Sigmoid colon (tissue), 7 donors: Measurements from ENCODE around the gene ACVR1. TPM values are rescaled to one million over a fixed set of nuclear protein-coding genes. Genes with fewer than 3 reads are reported as not detected.
A peak's percentile ranks its signal among the peaks of the same experiment; 100 is the strongest.

Experiments used
- DNase-seq: peaks from one replicate; pipeline ENCODE4 v3.0.0-alpha.2; 2019
- H3K27ac ChIP-seq, 4 donors: fragments of 200-600 bp; sonication (generic); one replicate each; pipeline ENCODE4 v1.5.1; 2016 to 2019; ENCODE audit warnings: mild to moderate bottlenecking in 1 of 4
- H3K27me3 ChIP-seq, 3 donors: fragments of 200-600 bp; sonication (generic); one replicate each; pipeline ENCODE4 v1.5.1; 2019; ENCODE audit warnings: mild to moderate bottlenecking in 1 of 3
- H3K36me3 ChIP-seq, 4 donors: fragments of 200-600 bp; sonication (generic); one replicate each; pipeline ENCODE4 v1.5.1; 2016 to 2019
- H3K4me1 ChIP-seq, 4 donors: fragments of 200-600 bp; sonication (generic); one replicate each; pipeline ENCODE4 v1.5.1; 2017 to 2019
- H3K4me3 ChIP-seq, 4 donors: fragments of 200-600 bp; sonication (generic); one replicate each; pipeline ENCODE4 v1.5.1; 2017 to 2019; ENCODE audit warnings: mild to moderate bottlenecking in 2 of 4, moderate library complexity in 1 of 4
- H3K9me3 ChIP-seq, 4 donors: fragments of 200-600 bp in 3 of 4; sonication (generic) in 3 of 4; one replicate each; pipeline versions ENCODE4 v1.5.1 to v1.6.1; 2013 to 2019
- EP300 ChIP-seq, 4 donors: sonication (generic); formaldehyde crosslinking; IDR thresholded peaks; one replicate each; pipeline ENCODE4 v1.6.1; 2017; ENCODE audit warnings: antibody characterized with exemption in 4 of 4
- POLR2A ChIP-seq, 2 donors: fragments of 450-650 bp; IDR thresholded peaks; one replicate each; pipeline ENCODE4 v1.6.1; 2016; ENCODE audit warnings: antibody characterized with exemption in 2 of 2, mild to moderate bottlenecking in 2 of 2, moderate library complexity in 2 of 2
- POLR2AphosphoS5 ChIP-seq, 4 donors: sonication (generic); formaldehyde crosslinking; IDR thresholded peaks; one replicate each; pipeline ENCODE4 v1.6.1; 2017; ENCODE audit warnings: antibody characterized with exemption in 4 of 4
- WGBS, 2 donors: extraction: QIAGEN DNeasy Blood & Tissue Kit; methylation state at CpG; one replicate each; pipeline ENCODE4 v1.1.7; 2013; 5-methylcytosine and 5-hydroxymethylcytosine counted together
- intact Hi-C: fragments of 100-400 bp; cut with DNase I; formaldehyde crosslinking; loops from one replicate; pipeline ENCODE4 v1.15.1; 2023
- polyA plus RNA-seq, 3 donors: library from polyadenylated mRNA; stranded (reverse); fragments of 200-250 nt; gene quantifications; one replicate each; pipeline ENCODE4 v1.2.3, GENCODE V29; 2013
- total RNA-seq, 4 donors: library from RNA; depleted of rRNA; stranded (reverse); fragments of >200 nt; gene quantifications; one replicate each; pipeline ENCODE4 v1.1.0, GENCODE V29; 2016
- TF ChIP-seq, protein P1 (sequence below), 4 experiments: fragments of 450-650 bp in 3 of 4; fragments of 200-600 bp in 1 of 4; IDR thresholded peaks; one replicate each; pipeline ENCODE4 v1.5.1; 2016 to 2019; ENCODE audit warnings: antibody characterized with exemption in 4 of 4, mild to moderate bottlenecking in 3 of 4, moderate library complexity in 2 of 4
- donor health status: healthy with polysubstance abuse.
- donor health status: Bipolar disorder and iron deficiency.
- donor health status: healthy.

Gene ACVR1
- total and polyA plus RNA-seq, 7 donors = 2.3 to 36.0 (median 20.0) TPM

DNA sequence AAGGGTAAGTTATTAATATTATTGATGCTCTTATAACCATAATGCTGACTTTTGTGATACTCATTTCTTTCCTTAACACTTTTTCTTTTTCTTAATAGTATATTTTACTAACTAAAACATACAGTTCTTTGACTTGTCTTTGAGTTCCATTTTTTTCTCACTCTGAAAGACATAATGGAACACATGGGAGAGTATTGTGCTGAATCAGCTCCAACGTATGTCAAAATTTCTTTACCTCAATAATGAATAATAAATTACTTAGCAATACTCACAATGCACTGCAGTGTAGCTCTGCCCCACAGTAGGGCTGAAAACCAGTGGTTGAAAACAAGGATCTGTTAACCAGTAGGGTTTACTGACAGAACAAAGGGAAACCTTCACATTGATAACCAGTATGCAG lies 40.7 kb downstream of the ACVR1 start:
- intact Hi-C loops = no loop called here
- H3K27ac ChIP-seq = no peak overlapping the region

DNA sequence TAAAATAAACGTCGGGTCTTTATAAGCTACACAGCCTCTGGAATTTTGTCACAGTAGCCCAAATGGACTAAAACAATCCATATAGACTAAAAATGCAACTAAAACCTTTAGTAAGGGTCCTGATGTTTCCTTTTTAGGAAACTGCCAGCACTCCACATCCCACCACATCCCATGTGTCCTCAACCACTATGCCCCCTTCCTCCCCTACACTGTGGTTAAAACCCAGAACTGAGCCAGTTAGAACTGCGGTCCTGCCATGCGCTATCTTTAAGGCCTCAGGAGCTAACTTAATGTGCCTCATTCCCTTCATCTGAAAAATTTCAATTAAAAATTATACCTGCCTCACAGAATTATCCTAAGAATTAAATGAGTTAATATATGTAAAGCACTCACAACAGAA lies 41.1 kb downstream of the ACVR1 start:
- Histone ChIP-seq H3K36me3 (no peaks in the 10 kb centered on the region), H3K4me3 (no peak overlapping the region), H3K9me3 (no peaks in the 10 kb centered on the region), H3K27me3 (no peaks in the 10 kb centered on the region), H3K27ac (no peak overlapping the region), H3K4me1 (peaks cover 0 to 58% (median 53%) of the 10 kb centered on the region in 4 donors)
- no peak for DNase-seq
- 89 to 92% methylated on average over 4 of the region's 4 CpGs for WGBS, 2 donors
- intact Hi-C loops = no loop called here
- TF ChIP-seq, protein P1, sequence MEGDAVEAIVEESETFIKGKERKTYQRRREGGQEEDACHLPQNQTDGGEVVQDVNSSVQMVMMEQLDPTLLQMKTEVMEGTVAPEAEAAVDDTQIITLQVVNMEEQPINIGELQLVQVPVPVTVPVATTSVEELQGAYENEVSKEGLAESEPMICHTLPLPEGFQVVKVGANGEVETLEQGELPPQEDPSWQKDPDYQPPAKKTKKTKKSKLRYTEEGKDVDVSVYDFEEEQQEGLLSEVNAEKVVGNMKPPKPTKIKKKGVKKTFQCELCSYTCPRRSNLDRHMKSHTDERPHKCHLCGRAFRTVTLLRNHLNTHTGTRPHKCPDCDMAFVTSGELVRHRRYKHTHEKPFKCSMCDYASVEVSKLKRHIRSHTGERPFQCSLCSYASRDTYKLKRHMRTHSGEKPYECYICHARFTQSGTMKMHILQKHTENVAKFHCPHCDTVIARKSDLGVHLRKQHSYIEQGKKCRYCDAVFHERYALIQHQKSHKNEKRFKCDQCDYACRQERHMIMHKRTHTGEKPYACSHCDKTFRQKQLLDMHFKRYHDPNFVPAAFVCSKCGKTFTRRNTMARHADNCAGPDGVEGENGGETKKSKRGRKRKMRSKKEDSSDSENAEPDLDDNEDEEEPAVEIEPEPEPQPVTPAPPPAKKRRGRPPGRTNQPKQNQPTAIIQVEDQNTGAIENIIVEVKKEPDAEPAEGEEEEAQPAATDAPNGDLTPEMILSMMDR (IDR thresholded peaks at IDR 0.05) = no peak
- TF ChIP-seq POLR2A (IDR thresholded peaks at IDR 0.05) = no peak
- no peak for TF ChIP-seq EP300 (IDR thresholded peaks at IDR 0.05)
- no peak for TF ChIP-seq POLR2AphosphoS5 (IDR thresholded peaks at IDR 0.05)

More for the DNA sequence above, 40.7 kb downstream of the ACVR1 start:
- Histone ChIP-seq H3K4me1 (peaks cover 0 to 59% (median 53%) of the 10 kb centered on the region in 4 donors), H3K9me3 (no peaks in the 10 kb centered on the region), H3K27me3 (no peaks in the 10 kb centered on the region), H3K4me3 (no peak overlapping the region), H3K36me3 (no peaks in the 10 kb centered on the region)
- WGBS, 2 donors = 92 to 97% methylated on average over 1 of the region's 1 CpG
- TF ChIP-seq POLR2A (IDR thresholded peaks at IDR 0.05) (no peak), EP300 (IDR thresholded peaks at IDR 0.05) (no peak), POLR2AphosphoS5 (IDR thresholded peaks at IDR 0.05) (no peak)
- TF ChIP-seq, protein P1 (IDR thresholded peaks at IDR 0.05) = no peak
- DNase-seq = no peak

DNA sequence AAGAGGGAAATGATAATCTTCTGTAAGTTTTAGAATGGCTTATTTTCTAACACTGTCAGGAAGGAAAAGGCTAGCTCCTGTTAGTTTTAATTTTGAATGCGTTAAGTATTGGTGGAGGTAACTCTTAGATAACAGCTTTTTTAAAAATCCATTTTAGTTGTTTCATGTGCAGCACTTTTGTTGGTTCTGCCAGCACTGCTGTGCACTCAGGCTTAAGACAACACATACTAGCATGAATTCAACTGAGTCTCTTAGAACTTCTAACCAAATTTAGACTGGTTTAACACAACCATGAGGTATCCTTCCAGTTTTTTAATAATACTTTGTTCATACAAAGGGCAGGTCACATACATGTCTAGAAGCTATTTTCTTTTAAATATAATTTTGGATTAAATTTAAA lies 42.4 kb downstream of the ACVR1 start:
- 92 to 93% methylated on average over 1 of the region's 1 CpG for WGBS, 2 donors
- DNase-seq = no peak
- Histone ChIP-seq H3K4me3 (no peak overlapping the region), H3K36me3 (no peaks in the 10 kb centered on the region), H3K4me1 (peaks cover 0 to 48% (median 41%) of the 10 kb centered on the region in 4 donors), H3K27ac (no peak overlapping the region), H3K9me3 (no peaks in the 10 kb centered on the region), H3K27me3 (no peaks in the 10 kb centered on the region)
- intact Hi-C loops = loop anchor here (5.0 kb wide), 1 partner anchor 41 kb away; no protein-coding TSS in a partner anchor
- no peak for TF ChIP-seq POLR2AphosphoS5 (IDR thresholded peaks at IDR 0.05)
- TF ChIP-seq, protein P1 (IDR thresholded peaks at IDR 0.05) = no peak
- TF ChIP-seq EP300 (IDR thresholded peaks at IDR 0.05) = no peak
- TF ChIP-seq POLR2A (IDR thresholded peaks at IDR 0.05) = no peak

DNA sequence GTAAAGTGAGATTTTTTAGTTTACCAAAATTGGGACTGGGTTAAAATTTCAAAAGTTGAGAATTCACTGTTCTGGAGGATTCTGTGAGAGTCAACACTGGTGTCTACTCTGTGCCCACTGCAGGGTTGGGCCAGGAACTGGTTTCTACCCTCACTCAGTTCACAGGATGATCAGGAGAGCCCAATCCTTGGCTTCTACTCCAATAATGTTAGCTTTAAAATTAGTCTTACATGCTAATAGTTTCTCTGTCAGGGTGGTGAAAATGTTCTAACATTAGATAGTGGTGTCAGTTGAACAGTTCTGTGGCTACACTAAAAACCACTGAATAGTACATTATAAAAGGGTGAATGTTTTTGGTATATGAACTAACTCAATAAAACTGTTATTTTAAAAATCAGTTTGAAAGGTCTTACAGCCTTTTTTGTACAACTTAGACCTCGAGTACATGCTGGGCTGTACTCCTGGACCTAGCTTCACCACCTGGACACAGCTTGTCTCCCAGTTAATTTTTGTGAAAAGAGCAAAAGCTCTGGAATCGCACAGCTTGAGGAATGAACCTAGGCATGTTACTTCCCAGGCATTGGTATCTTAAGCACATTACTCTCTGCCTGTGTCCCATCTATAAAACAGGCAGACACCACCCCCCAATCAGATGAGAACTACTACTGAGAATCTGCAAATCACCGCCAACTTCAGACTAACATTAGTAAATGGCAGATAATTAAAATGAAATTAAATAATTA lies 44.4 kb downstream of the ACVR1 start:
- intact Hi-C loops = loop anchor here (5.0 kb wide), 1 partner anchor 39 kb away; no protein-coding TSS in a partner anchor
- 91 to 96% methylated on average over 3 of the region's 3 CpGs for WGBS, 2 donors
- Histone ChIP-seq H3K27me3 (no peaks in the 10 kb centered on the region), H3K27ac (peak overlapping the region; percentile 33 to 79 (median 70)), H3K9me3 (no peaks in the 10 kb centered on the region), H3K36me3 (no peaks in the 10 kb centered on the region), H3K4me3 (no peak overlapping the region), H3K4me1 (peaks cover 0 to 30% (median 24%) of the 10 kb centered on the region in 4 donors)
- no peak for TF ChIP-seq EP300 (IDR thresholded peaks at IDR 0.05)
- TF ChIP-seq POLR2AphosphoS5 (IDR thresholded peaks at IDR 0.05) = no peak
- no peak for TF ChIP-seq POLR2A (IDR thresholded peaks at IDR 0.05)
- TF ChIP-seq, protein P1 (IDR thresholded peaks at IDR 0.05) = no peak
- DNase-seq = no peak
